Liver (tissue), 2 donors: ENCODE measurements around the gene RNGTT.

Experiments used
- EGR1 ChIP-seq, 2 donors: IDR thresholded peaks; 2 replicates each; pipeline ENCODE4 v1.6.1; 2016 to 2018; ENCODE audit warnings: antibody characterized with exemption in 2 of 2, low read depth in 2 of 2
- RAD21 ChIP-seq, 2 donors: IDR thresholded peaks; 2 replicates each; pipeline ENCODE4 v1.6.1; 2016; ENCODE audit warnings: antibody characterized with exemption in 2 of 2, mild to moderate bottlenecking in 2 of 2
- REST ChIP-seq: IDR thresholded peaks from 2 replicates; pipeline ENCODE4 v1.6.1; 2016; ENCODE audit warnings: antibody characterized with exemption, mild to moderate bottlenecking
- donor health status: healthy.

- TF ChIP-seq RAD21 (IDR thresholded peaks at IDR 0.05) (no peak), EGR1 (IDR thresholded peaks at IDR 0.05; ENCODE audit: low read depth in 2 of 2) (no peak), REST (no peak)
These were observed 83.4 kb downstream of the RNGTT start for GRCh38 chr6:88880021-88880420.
